ENCODE measurements around the gene CNRIP1.

GRCh38 chr2:68341062-68341329, 21.2 kb upstream of the CNRIP1 start:
- TF ChIP-seq CBX2 (IDR thresholded peaks at IDR 0.05; ENCODE audit: borderline replicate concordance, low read depth) (no peak), CTCF (IDR thresholded peaks at IDR 0.05) (no peak), CEBPB (IDR thresholded peaks at IDR 0.05) (no peak), POLR2A (IDR thresholded peaks at IDR 0.05; ENCODE audit: low read length) (no peak)

Measured in A549 (cell line).